ENCODE data around the gene ABCB4. TPM values are rescaled to one million over a fixed set of nuclear protein-coding genes. Genes with fewer than 3 reads are reported as not detected.
A peak's percentile ranks its signal among the peaks of the same experiment; 100 is the strongest.

The ABCB4 gene
- total and polyA plus RNA-seq, 9 donors: 0.20 to 1.7 (median 0.39) TPM

DNA sequence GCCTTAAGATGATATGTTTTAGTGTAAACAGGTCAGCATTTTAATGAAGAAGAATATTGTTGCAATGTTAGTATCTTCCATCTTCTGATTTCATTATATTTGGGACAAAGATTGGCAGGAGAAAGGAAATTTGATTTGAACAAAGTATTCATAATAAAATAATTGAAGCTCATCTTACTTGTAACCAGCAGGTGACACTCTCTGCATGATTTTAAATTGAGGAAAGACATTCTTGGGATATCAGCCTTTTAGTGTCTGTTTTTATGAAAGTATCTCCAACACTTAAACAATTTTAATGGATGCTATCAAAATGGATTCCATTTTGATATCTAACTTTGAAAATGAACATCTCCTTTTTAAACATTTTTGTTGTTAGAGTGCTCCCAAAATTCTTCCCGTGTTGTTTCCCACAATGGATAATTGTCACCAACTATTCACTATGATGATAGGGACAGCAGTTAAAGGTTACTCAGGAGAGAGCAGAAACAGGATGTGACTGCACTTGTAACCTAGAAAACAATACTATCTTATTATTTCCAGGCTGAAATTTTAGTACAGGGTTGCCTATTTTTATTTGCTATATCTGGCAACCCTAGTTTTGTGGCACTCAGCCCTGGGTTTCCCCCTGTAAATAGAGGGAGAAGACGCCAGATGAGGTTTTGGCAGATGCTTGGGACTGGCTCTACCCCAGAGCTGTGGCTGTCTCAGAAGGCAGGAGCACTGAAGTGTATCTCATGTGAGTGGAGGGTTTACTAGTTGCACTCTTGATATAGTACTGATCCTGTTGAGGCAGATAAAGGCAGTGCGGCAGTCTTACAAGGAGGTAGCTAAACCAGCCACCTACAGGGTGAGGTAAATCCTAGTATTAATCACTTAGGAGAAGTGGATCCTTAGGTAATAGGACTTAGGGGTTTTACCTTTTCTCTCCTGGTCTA is 31.0 kb upstream of the ABCB4 start:
- no peaks in the 10 kb centered on the region for H3K36me3 ChIP-seq (ENCODE audit: control insufficient read depth, insufficient read depth, low read length)
- 70% methylated on average over 2 of the region's 3 CpGs for WGBS (ENCODE audit: insufficient coverage)
- peaks cover 3% of the 10 kb centered on the region for H3K4me1 ChIP-seq (ENCODE audit: control insufficient read depth, insufficient read depth, low read length)
- peak; percentile 55 for DNase-seq
- H3K27ac ChIP-seq (ENCODE audit: low read length): no peak overlapping the region
- H3K9me3 ChIP-seq (replicated peaks; ENCODE audit: control insufficient read depth, low read depth, low read length): no peaks in the 10 kb centered on the region
- H3K4me3 ChIP-seq (ENCODE audit: low read length): no peak overlapping the region
- H3K27me3 ChIP-seq (ENCODE audit: control insufficient read depth, insufficient read depth, low read length): no peaks in the 10 kb centered on the region

DNA sequence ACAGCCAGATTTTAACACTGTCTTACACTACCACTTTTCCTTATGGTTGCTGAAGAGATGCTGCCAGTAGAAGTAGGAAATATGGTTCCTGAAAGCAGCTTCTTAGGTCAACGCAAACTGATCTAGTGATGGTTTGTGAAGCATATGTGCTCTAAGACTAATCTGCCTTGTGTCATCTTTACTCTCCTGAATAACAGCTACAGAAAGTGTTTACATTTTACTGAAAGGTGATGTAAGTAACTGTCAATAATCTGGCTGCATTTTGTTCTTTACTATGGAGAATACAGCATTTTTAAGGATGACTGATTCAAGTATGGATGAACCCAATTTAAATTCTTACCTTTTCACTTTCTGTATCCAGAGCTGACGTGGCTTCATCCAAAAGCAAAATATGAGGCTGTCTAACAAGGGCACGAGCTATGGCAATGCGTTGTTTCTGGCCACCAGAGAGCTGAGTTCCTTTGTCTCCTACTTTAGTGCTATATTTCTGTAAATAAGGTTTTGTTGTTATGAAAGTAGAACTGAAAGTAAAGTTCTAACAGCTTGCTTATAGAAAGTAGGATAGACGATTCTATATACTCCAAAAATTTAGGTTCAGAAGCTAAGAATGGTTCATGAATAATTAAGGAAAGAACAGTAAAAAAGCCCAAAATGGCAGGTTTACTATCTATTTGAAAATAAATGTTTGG is 30.2 kb upstream of the ABCB4 start:
- Histone ChIP-seq H3K27me3 (ENCODE audit: control insufficient read depth, insufficient read depth, low read length) (no peaks in the 10 kb centered on the region), H3K9me3 (replicated peaks; ENCODE audit: control insufficient read depth, low read depth, low read length) (no peaks in the 10 kb centered on the region), H3K4me3 (ENCODE audit: low read length) (no peak overlapping the region), H3K4me1 (ENCODE audit: control insufficient read depth, insufficient read depth, low read length) (peaks cover 3% of the 10 kb centered on the region), H3K27ac (ENCODE audit: low read length) (no peak overlapping the region), H3K36me3 (ENCODE audit: control insufficient read depth, insufficient read depth, low read length) (no peaks in the 10 kb centered on the region)
- no peak for DNase-seq
- WGBS (ENCODE audit: insufficient coverage): no CpG with 5 or more reads among the region's 5 CpGs

DNA sequence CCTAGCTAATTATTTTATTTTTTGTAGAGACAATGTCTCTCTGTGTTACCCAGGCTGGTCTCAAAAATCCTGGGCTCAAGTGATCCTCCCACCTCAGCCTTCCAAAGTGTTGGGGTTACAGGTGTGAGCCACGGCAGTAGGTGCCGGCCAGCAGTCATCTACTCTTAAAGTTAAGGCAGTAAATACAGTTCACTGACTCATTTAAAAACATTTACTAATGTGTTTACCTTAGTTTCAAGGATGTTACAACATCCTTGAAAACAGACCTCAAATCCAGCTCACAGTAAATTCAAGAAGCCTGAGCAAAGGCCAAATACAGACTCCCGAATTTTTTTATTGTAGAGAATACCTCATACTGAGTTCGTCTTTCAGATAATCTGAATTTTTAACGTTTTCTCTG is 29.6 kb upstream of the ABCB4 start:
- no CpG with 5 or more reads among the region's 5 CpGs for WGBS (ENCODE audit: insufficient coverage)
- no peak overlapping the region for H3K27ac ChIP-seq (ENCODE audit: low read length)

DNA sequence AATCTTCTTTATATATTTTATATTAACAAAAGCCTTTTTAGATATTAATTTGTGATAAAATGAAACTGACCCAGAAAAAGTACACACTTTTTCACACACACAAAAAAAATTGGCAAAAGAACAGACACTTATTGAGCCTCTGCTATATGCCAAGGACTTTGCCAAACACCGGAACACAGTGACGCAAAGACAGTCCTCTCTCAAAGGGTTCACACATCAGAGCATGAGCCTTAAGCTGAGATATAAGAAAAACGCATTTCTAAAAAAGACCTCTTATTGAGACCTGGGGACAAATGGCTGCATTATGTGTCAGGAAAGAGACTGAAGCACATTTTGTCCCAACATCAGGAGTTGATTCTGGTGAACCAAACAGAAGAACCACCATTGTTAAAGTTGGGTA is 24.0 kb upstream of the ABCB4 start:
- no peaks in the 10 kb centered on the region for H3K4me1 ChIP-seq (ENCODE audit: control insufficient read depth, insufficient read depth, low read length)
- 80% methylated on average over 1 of the region's 3 CpGs for WGBS (ENCODE audit: insufficient coverage)
- no peaks in the 10 kb centered on the region for H3K36me3 ChIP-seq (ENCODE audit: control insufficient read depth, insufficient read depth, low read length)
- no peaks in the 10 kb centered on the region for H3K9me3 ChIP-seq (replicated peaks; ENCODE audit: control insufficient read depth, low read depth, low read length)
- no peak overlapping the region for H3K27ac ChIP-seq (ENCODE audit: low read length)
- no peak overlapping the region for H3K4me3 ChIP-seq (ENCODE audit: low read length)
- no peaks in the 10 kb centered on the region for H3K27me3 ChIP-seq (ENCODE audit: control insufficient read depth, insufficient read depth, low read length)
- DNase-seq: no peak

More for the DNA sequence above, 29.6 kb upstream of the ABCB4 start:
- DNase-seq: no peak
- Histone ChIP-seq H3K36me3 (ENCODE audit: control insufficient read depth, insufficient read depth, low read length) (no peaks in the 10 kb centered on the region), H3K9me3 (replicated peaks; ENCODE audit: control insufficient read depth, low read depth, low read length) (no peaks in the 10 kb centered on the region), H3K4me3 (ENCODE audit: low read length) (no peak overlapping the region), H3K4me1 (ENCODE audit: control insufficient read depth, insufficient read depth, low read length) (no peaks in the 10 kb centered on the region), H3K27me3 (ENCODE audit: control insufficient read depth, insufficient read depth, low read length) (no peaks in the 10 kb centered on the region)

DNA sequence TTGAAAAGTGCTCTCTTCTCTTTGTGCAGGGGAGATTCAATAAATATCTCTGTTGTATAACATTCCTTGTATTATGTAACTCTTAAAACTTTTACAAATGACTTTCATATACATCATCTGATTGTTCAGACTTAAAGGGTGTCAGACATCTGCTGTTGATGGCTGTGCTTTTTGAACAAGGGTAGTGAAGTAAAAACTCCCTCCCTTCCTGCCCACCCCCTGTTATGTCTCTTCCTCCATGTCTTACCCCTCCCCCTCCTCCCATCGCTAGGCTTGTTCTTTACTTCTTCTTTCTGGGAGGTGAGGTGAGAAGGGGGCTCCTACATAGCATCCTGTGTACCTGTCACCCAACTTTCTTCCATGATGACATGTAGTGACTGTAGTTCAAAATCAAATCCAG is 23.4 kb upstream of the ABCB4 start:
- no peaks in the 10 kb centered on the region for H3K4me1 ChIP-seq (ENCODE audit: control insufficient read depth, insufficient read depth, low read length)
- WGBS (ENCODE audit: insufficient coverage): no CpG with 5 or more reads among the region's 1 CpG
- H3K4me3 ChIP-seq (ENCODE audit: low read length): no peak overlapping the region
- no peaks in the 10 kb centered on the region for H3K27me3 ChIP-seq (ENCODE audit: control insufficient read depth, insufficient read depth, low read length)
- no peaks in the 10 kb centered on the region for H3K9me3 ChIP-seq (replicated peaks; ENCODE audit: control insufficient read depth, low read depth, low read length)
- no peaks in the 10 kb centered on the region for H3K36me3 ChIP-seq (ENCODE audit: control insufficient read depth, insufficient read depth, low read length)
- DNase-seq: no peak
- no peak overlapping the region for H3K27ac ChIP-seq (ENCODE audit: low read length)

DNA sequence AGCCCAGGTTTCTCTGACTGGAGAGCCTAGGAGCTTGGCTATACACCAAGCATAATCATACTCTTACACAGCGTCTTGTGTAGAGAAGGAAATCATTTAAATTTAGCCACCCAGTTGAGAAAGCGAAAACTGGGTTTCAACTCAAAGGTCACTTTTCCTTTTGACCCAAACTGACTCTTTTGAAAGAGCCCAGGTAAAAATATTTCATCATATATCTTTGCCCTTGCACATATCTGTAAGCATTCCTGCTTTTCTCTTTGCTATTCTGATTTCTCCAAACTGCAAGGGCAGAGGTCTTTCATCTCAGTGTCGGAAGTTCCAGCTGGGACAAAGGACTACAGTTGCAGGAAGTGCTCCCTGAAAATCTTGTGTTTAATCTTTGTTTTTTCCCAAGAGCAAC is 22.0 kb upstream of the ABCB4 start:
- Histone ChIP-seq H3K4me1 (ENCODE audit: control insufficient read depth, insufficient read depth, low read length) (no peaks in the 10 kb centered on the region), H3K4me3 (ENCODE audit: low read length) (no peak overlapping the region), H3K36me3 (ENCODE audit: control insufficient read depth, insufficient read depth, low read length) (no peaks in the 10 kb centered on the region), H3K27ac (ENCODE audit: low read length) (no peak overlapping the region), H3K9me3 (replicated peaks; ENCODE audit: control insufficient read depth, low read depth, low read length) (no peaks in the 10 kb centered on the region), H3K27me3 (ENCODE audit: control insufficient read depth, insufficient read depth, low read length) (no peaks in the 10 kb centered on the region)
- 80% methylated on average over 2 of the region's 3 CpGs for WGBS (ENCODE audit: insufficient coverage)
- no peak for DNase-seq

DNA sequence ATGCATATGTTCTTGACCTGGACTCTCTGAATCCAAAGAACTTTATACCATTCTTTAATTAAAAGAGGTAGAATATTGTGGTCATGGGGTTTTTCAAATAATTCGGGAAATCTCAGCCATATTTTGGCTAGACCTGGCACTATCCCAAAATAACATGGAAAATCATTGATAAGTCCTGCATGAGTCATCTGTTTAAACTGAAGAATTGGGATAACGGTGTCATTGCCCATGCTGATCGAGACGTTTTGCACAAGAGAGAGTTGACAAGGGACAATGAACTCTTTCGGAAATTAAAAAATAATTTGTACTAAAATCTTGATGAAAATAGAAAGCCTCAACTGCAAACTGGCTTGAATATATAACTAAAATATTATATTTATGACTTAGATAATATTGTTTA is 19.9 kb upstream of the ABCB4 start:
- DNase-seq: no peak
- H3K4me3 ChIP-seq (ENCODE audit: low read length): no peak overlapping the region
- no peaks in the 10 kb centered on the region for H3K36me3 ChIP-seq (ENCODE audit: control insufficient read depth, insufficient read depth, low read length)
- no peaks in the 10 kb centered on the region for H3K27me3 ChIP-seq (ENCODE audit: control insufficient read depth, insufficient read depth, low read length)
- 87% methylated on average over 3 of the region's 5 CpGs for WGBS (ENCODE audit: insufficient coverage)
- H3K9me3 ChIP-seq (replicated peaks; ENCODE audit: control insufficient read depth, low read depth, low read length): no peaks in the 10 kb centered on the region
- H3K27ac ChIP-seq (ENCODE audit: low read length): no peak overlapping the region
- no peaks in the 10 kb centered on the region for H3K4me1 ChIP-seq (ENCODE audit: control insufficient read depth, insufficient read depth, low read length)

DNA sequence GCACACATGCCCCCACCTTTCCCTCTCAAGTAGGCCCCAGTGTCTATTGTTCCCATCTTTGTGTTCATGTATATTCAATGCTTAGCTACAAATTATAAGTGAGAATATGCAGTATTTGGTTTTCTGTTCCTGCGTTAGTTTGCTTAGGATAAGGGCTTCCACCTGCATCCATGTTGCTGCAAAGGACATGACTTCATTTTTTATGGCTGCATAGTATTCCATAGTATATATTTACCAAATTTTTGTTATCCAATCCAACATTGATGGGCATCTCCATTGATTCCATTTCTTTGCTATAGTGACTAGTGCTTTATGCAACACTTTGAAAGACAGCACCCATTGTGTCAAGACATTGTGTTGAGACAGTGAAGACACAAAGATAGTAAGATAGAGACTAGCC is 19.0 kb upstream of the ABCB4 start:
- H3K4me3 ChIP-seq (ENCODE audit: low read length): no peak overlapping the region
- no CpG with 5 or more reads among the region's 1 CpG for WGBS (ENCODE audit: insufficient coverage)
- no peak for DNase-seq
- H3K27ac ChIP-seq (ENCODE audit: low read length): no peak overlapping the region
- H3K9me3 ChIP-seq (replicated peaks; ENCODE audit: control insufficient read depth, low read depth, low read length): no peaks in the 10 kb centered on the region
- no peaks in the 10 kb centered on the region for H3K27me3 ChIP-seq (ENCODE audit: control insufficient read depth, insufficient read depth, low read length)
- no peaks in the 10 kb centered on the region for H3K4me1 ChIP-seq (ENCODE audit: control insufficient read depth, insufficient read depth, low read length)
- no peaks in the 10 kb centered on the region for H3K36me3 ChIP-seq (ENCODE audit: control insufficient read depth, insufficient read depth, low read length)

DNA sequence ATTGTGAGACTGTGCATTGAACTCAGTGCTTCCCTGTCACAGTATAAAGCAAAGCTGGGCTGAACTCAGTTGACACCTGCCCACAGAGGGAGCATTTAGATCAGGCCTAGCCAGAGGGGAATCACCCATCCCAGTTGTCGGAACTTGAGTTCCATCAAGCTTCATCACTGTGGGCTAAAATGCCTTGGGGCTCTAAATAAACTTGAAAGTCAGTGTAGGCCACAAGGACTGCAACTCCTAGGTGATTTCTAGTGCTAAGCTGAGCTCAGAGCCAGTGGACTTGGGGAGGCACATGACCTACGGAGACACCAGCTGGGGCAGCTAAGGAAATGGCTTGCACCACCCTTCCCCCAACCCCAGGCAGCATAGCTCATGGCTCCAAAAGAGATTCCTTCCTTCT is 7.7 kb upstream of the ABCB4 start:
- Histone ChIP-seq H3K9me3 (replicated peaks; ENCODE audit: control insufficient read depth, low read depth, low read length) (no peaks in the 10 kb centered on the region), H3K4me1 (ENCODE audit: control insufficient read depth, insufficient read depth, low read length) (no peaks in the 10 kb centered on the region), H3K27ac (ENCODE audit: low read length) (no peak overlapping the region), H3K36me3 (ENCODE audit: control insufficient read depth, insufficient read depth, low read length) (no peaks in the 10 kb centered on the region), H3K27me3 (ENCODE audit: control insufficient read depth, insufficient read depth, low read length) (no peaks in the 10 kb centered on the region), H3K4me3 (ENCODE audit: low read length) (no peak overlapping the region)
- DNase-seq: no peak
- WGBS (ENCODE audit: insufficient coverage): 93% methylated on average over 1 of the region's 2 CpGs

DNA sequence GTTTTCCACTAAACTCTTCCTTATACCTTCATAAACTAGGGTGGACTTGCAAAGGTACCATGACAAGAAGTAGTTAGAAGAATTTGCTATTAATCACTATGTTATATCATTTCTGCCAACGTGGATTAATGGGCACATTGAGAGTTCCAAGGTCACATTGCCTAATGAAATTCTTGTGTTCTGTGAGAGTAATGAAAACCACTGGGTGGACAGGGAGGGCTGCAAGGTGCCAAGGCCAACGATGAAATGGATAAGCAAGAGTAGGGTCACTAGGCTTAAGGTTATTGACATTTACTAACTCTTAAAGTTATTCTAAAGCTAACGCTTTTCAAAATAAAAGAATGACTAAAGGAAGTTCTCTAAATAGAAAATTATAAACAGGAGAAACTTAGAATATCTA is 6.6 kb upstream of the ABCB4 start:
- Histone ChIP-seq H3K4me1 (ENCODE audit: control insufficient read depth, insufficient read depth, low read length) (no peaks in the 10 kb centered on the region), H3K4me3 (ENCODE audit: low read length) (no peak overlapping the region), H3K27me3 (ENCODE audit: control insufficient read depth, insufficient read depth, low read length) (no peaks in the 10 kb centered on the region), H3K36me3 (ENCODE audit: control insufficient read depth, insufficient read depth, low read length) (no peaks in the 10 kb centered on the region), H3K27ac (ENCODE audit: low read length) (no peak overlapping the region), H3K9me3 (replicated peaks; ENCODE audit: control insufficient read depth, low read depth, low read length) (no peaks in the 10 kb centered on the region)
- DNase-seq: no peak
- 80% methylated on average over 1 of the region's 3 CpGs for WGBS (ENCODE audit: insufficient coverage)

Measured in muscle of leg (tissue), 11 donors.